GM23248 (cell line): ENCODE measurements around the gene NTPCR. TPM values are rescaled to one million over a fixed set of nuclear protein-coding genes. Genes with fewer than 3 reads are reported as not detected.

ENCODE experiments used
- DNase-seq: peaks from one replicate; pipeline ENCODE4 v3.0.0-alpha.2; 2015
- H2AFZ ChIP-seq: fragments of 200-600 bp; sonication (generic); 2 replicates; pipeline ENCODE4 v1.6.1; 2016; ENCODE audit warnings: antibody characterized with exemption
- H3F3A ChIP-seq: fragments of 200-600 bp; sonication (generic); 2 replicates; pipeline ENCODE4 v1.6.1; 2016; ENCODE audit warnings: mild to moderate bottlenecking, antibody characterized with exemption, mixed run types; ENCODE audit not compliant: insufficient read depth
- H3K27ac ChIP-seq: fragments of 200-600 bp; sonication (generic); 2 replicates; pipeline ENCODE4 v1.5.1; 2016; ENCODE audit warnings: mild to moderate bottlenecking
- H3K27me3 ChIP-seq: fragments of 200-600 bp; sonication (generic); replicated peaks from 2 replicates; pipeline ENCODE4 v1.6.1; 2016; ENCODE audit warnings: mild to moderate bottlenecking; ENCODE audit not compliant: insufficient read depth
- H3K36me3 ChIP-seq: fragments of 200-600 bp; sonication (generic); 2 replicates; pipeline ENCODE4 v1.6.1; 2016; ENCODE audit warnings: low read depth, mild to moderate bottlenecking
- H3K4me1 ChIP-seq: fragments of 200-600 bp; sonication (generic); 2 replicates; pipeline ENCODE4 v1.6.1; 2016; ENCODE audit warnings: mild to moderate bottlenecking; ENCODE audit not compliant: insufficient read depth
- H3K4me2 ChIP-seq: fragments of 200-600 bp; sonication (generic); one replicate; pipeline ENCODE4 v1.6.1; 2016; ENCODE audit warnings: mild to moderate bottlenecking; ENCODE audit not compliant: unreplicated experiment
- H3K4me3 ChIP-seq: fragments of 200-600 bp; sonication (generic); 2 replicates; pipeline ENCODE4 v1.5.1; 2016; ENCODE audit warnings: mild to moderate bottlenecking
- H3K79me2 ChIP-seq: fragments of 200-600 bp; sonication (generic); 2 replicates; pipeline ENCODE4 v1.6.1; 2016; ENCODE audit warnings: mild to moderate bottlenecking; ENCODE audit not compliant: insufficient read depth
- H3K9ac ChIP-seq: fragments of 200-600 bp; sonication (generic); 2 replicates; pipeline ENCODE4 v1.6.1; 2016; ENCODE audit warnings: mild to moderate bottlenecking
- H3K9me2 ChIP-seq: fragments of 200-600 bp; sonication (generic); 2 replicates; pipeline ENCODE4 v1.6.1; 2016; ENCODE audit warnings: mixed run types, mild to moderate bottlenecking, moderate library complexity; ENCODE audit not compliant: insufficient read depth
- H3K9me3 ChIP-seq: fragments of 200-600 bp; sonication (generic); one replicate; pipeline ENCODE4 v1.6.1; 2017; ENCODE audit warnings: low read depth
- H4K20me1 ChIP-seq: fragments of 200-600 bp; sonication (generic); 2 replicates; pipeline ENCODE4 v1.6.0; 2016; ENCODE audit not compliant: insufficient read depth
- EZH2 ChIP-seq: fragments of 200-600 bp; sonication (generic); IDR thresholded peaks from 2 replicates; pipeline ENCODE4 v1.6.1; 2018; ENCODE audit warnings: antibody characterized with exemption, mild to moderate bottlenecking; ENCODE audit not compliant: insufficient read depth, poor library complexity, severe bottlenecking
- EZH2phosphoT487 ChIP-seq: fragments of 200-600 bp; sonication (generic); IDR thresholded peaks from 2 replicates; pipeline ENCODE4 v1.6.1; 2018; ENCODE audit warnings: antibody characterized with exemption, moderate library complexity, mild to moderate bottlenecking, low read depth; ENCODE audit not compliant: insufficient read depth
- WGBS, 2 experiments: methylation state at CpG; one replicate each; pipeline ENCODE4 v1.1.6; 2015 to 2017; ENCODE audit warnings: low lambda C conversion rate in 2 of 2, low coverage in 1 of 2; ENCODE audit errors: missing lambda C conversion rate in 2 of 2; 5-methylcytosine and 5-hydroxymethylcytosine counted together
- in situ Hi-C: fragments of 300-500 bp; cut with MboI; formaldehyde crosslinking; loops from 2 replicates; pipeline ENCODE4 v1.15.0; 2020
- polyA plus RNA-seq: library from polyadenylated mRNA; unstranded; fragments of >200 nt; fragmentation: Nextera tagmentation; extraction: Ambion mirVana; gene quantifications from 2 replicates; pipeline ENCODE4 v1.2.1, GENCODE V29; 2016
- total RNA-seq: library from RNA; depleted of rRNA; stranded (reverse); fragments of >200 nt; shearing (Covaris generic); gene quantifications from 2 replicates; pipeline ENCODE4 v1.2.3, GENCODE V29; 2014

NTPCR gene
- total and polyA plus RNA-seq, 2 experiments from 2014 or later: 23.8 to 67.2 TPM

DNA sequence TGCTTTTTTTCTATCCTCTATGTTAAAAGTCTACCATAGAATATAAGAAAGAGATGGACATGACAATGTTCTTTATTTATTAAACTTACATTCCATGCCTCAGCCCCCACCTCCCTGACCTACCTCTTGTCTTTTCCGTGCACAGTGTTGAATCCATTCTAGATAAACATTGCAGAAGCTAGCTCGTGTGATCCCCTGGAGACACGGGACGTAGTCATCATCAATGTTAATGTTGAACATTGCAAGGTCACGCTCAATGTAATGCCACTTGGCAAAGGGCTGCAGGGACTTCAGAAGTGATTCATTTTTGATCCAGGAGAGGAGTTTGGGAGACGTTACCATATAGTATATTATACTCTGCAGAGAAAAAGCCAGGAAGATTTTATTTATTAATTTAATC lies 66.4 kb downstream of the NTPCR start:
- H3K4me2 ChIP-seq: no peak overlapping the region
- H3K9me3 ChIP-seq: no peaks in the 10 kb centered on the region
- no peaks in the 10 kb centered on the region for H3F3A ChIP-seq
- no peaks in the 10 kb centered on the region for H3K27me3 ChIP-seq
- 92 to 93% methylated on average over 6 of the region's 6 CpGs for WGBS, 2 experiments
- no peak overlapping the region for H3K27ac ChIP-seq
- H4K20me1 ChIP-seq: no peaks in the 10 kb centered on the region
- H3K4me1 ChIP-seq: no peaks in the 10 kb centered on the region
- no peaks in the 10 kb centered on the region for H3K36me3 ChIP-seq
- no peaks in the 10 kb centered on the region for H3K9me2 ChIP-seq
- H3K79me2 ChIP-seq: no peaks in the 10 kb centered on the region
- H2AFZ ChIP-seq: no peak overlapping the region
- in situ Hi-C loops: no loop called here
- no peak overlapping the region for H3K4me3 ChIP-seq
- no peak overlapping the region for H3K9ac ChIP-seq
- TF ChIP-seq EZH2phosphoT487 (no peak), EZH2 (no peak)
- no peak for DNase-seq

DNA sequence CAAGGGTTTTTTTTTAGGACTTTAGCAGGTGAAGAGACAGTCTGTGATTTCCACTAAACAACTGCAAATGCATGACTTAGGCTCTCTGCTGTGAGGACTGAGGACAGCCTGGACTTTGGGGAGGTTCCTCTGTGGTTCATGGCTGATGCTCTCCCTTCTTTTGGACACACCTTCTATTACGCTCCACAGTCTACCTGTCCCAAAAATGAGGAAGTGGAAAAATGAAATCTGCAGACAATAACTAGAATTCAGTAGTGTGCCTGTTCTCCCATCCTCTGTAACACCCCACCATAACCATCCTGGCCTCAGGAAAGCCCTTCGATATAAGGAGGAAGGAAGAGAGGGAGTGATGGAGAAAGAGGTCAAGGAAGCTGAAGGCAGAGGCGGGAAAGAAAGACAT lies 68.7 kb downstream of the NTPCR start:
- no peak overlapping the region for H3K9ac ChIP-seq
- no peaks in the 10 kb centered on the region for H3K9me3 ChIP-seq
- no peak overlapping the region for H3K4me3 ChIP-seq
- TF ChIP-seq EZH2phosphoT487: no peak
- H3K79me2 ChIP-seq: no peaks in the 10 kb centered on the region
- no peaks in the 10 kb centered on the region for H4K20me1 ChIP-seq
- no peaks in the 10 kb centered on the region for H3K9me2 ChIP-seq
- in situ Hi-C loops: no loop called here
- H3K27me3 ChIP-seq: no peaks in the 10 kb centered on the region
- no peaks in the 10 kb centered on the region for H3K36me3 ChIP-seq
- H3F3A ChIP-seq: no peaks in the 10 kb centered on the region
- no peaks in the 10 kb centered on the region for H3K4me1 ChIP-seq
- 96 to 97% methylated on average over 3 of the region's 3 CpGs for WGBS, 2 experiments
- H3K27ac ChIP-seq: no peak overlapping the region
- H3K4me2 ChIP-seq: no peak overlapping the region
- H2AFZ ChIP-seq: no peak overlapping the region
- no peak for DNase-seq

DNA sequence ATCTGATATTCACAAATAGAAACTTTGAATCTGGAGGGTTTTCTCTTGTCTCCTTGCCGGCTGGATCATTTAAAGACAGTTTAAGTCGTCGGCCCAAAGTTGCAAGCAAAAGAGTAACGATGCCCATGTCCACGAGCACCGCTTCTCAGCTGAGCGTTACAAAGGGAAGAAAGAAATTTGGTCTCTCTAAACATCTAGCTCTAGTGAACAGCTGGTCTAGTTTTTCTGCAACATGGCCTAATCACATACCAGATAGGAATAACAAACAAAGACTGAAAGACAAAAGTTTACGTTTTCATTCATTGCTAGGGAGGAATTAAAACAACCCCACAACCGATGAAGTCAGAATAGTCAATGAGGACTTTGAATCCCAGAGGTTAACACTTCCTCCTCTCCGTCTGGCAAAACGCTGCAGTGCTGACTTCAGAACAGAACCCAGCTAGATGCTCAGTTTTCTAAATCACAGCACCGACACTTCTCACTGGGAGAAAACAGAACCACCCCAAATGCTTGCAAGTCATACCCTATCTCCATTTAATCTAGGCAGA lies 69.4 kb downstream of the NTPCR start:
- Histone ChIP-seq H3K4me1 (no peaks in the 10 kb centered on the region), H3K79me2 (no peaks in the 10 kb centered on the region), H3K9me3 (no peaks in the 10 kb centered on the region), H4K20me1 (no peaks in the 10 kb centered on the region), H3F3A (no peaks in the 10 kb centered on the region), H3K9ac (no peak overlapping the region), H3K36me3 (no peaks in the 10 kb centered on the region), H2AFZ (no peak overlapping the region), H3K27ac (no peak overlapping the region), H3K9me2 (no peaks in the 10 kb centered on the region), H3K27me3 (no peaks in the 10 kb centered on the region), H3K4me3 (no peak overlapping the region), H3K4me2 (no peak overlapping the region)
- in situ Hi-C loops: no loop called here
- DNase-seq: no peak
- no peak for TF ChIP-seq EZH2
- no peak for TF ChIP-seq EZH2phosphoT487
- WGBS, 2 experiments: 84 to 85% methylated on average over 12 of the region's 12 CpGs

DNA sequence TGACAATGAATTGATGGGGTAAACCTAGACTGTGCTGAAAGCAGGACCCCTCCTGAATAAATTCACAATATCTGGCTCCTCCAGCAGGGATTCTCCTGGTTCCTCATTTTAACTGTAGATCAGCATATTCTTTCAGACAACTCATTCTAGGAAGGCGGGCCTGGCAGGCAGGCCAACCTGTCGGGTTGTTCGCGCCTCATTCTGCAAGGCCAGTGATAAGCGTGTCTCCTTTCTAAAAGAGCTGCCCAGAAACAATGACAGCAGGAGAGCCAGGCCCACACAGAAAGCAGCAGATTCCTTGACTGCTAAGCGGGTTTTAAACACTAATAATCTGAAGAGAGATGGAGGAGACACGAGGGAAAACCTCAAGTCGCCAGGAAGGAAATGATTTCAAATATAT lies 70.0 kb downstream of the NTPCR start:
- Histone ChIP-seq H3K4me3 (no peak overlapping the region), H3K9ac (no peak overlapping the region), H3K9me2 (no peaks in the 10 kb centered on the region), H2AFZ (no peak overlapping the region), H4K20me1 (no peaks in the 10 kb centered on the region), H3K4me1 (no peaks in the 10 kb centered on the region), H3K27ac (no peak overlapping the region), H3K4me2 (no peak overlapping the region), H3F3A (no peaks in the 10 kb centered on the region), H3K9me3 (no peaks in the 10 kb centered on the region), H3K36me3 (no peaks in the 10 kb centered on the region), H3K27me3 (no peaks in the 10 kb centered on the region), H3K79me2 (no peaks in the 10 kb centered on the region)
- in situ Hi-C loops: no loop called here
- no peak for TF ChIP-seq EZH2phosphoT487
- no peak for TF ChIP-seq EZH2
- no peak for DNase-seq
- 89 to 93% methylated on average over 8 of the region's 8 CpGs for WGBS, 2 experiments

DNA sequence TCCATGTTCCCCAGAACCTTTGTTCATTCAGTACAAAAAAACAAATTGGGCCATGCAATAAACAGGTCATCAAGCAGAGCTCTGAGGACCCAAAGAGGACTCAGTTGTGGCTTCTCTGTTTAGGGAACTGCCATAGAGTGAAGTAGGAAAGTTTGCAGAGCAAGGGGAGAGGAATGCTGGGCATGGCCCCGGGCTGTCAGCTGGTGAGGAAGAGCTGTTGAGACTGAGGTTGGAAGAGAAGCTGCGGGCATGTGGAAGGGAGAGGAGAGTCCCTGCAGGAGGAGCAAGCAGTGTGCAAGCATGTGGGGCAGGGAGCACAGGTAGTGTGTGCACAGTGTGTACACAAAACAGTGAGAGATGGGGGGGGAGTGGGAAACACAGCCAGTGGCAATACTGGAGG lies 71.8 kb downstream of the NTPCR start:
- Histone ChIP-seq H3K9me3 (no peaks in the 10 kb centered on the region), H3K4me2 (no peak overlapping the region), H3K36me3 (no peaks in the 10 kb centered on the region), H3K9ac (no peak overlapping the region), H3K9me2 (no peaks in the 10 kb centered on the region), H3K27ac (no peak overlapping the region), H3F3A (no peaks in the 10 kb centered on the region), H4K20me1 (no peaks in the 10 kb centered on the region), H2AFZ (no peak overlapping the region), H3K4me1 (no peaks in the 10 kb centered on the region), H3K79me2 (no peaks in the 10 kb centered on the region), H3K27me3 (no peaks in the 10 kb centered on the region), H3K4me3 (no peak overlapping the region)
- DNase-seq: no peak
- no peak for TF ChIP-seq EZH2phosphoT487
- no peak for TF ChIP-seq EZH2
- in situ Hi-C loops: no loop called here
- 82 to 83% methylated on average over 2 of the region's 2 CpGs for WGBS, 2 experiments
